HUES6 (cell line): ENCODE data around the gene COL4A1.

ENCODE experiments used
- H3K27ac ChIP-seq: 2 replicates; pipeline ENCODE4 v1.7.0; 2013; ENCODE audit warnings: low read depth, mild to moderate bottlenecking, low read length, inconsistent platforms
- H3K27me3 ChIP-seq: 2 replicates; pipeline ENCODE4 v1.6.1; 2013; ENCODE audit warnings: low read length; ENCODE audit not compliant: control insufficient read depth, insufficient read depth
- H3K36me3 ChIP-seq: 2 replicates; pipeline ENCODE4 v1.6.1; 2013; ENCODE audit warnings: low read length; ENCODE audit not compliant: control insufficient read depth, insufficient read depth
- H3K4me1 ChIP-seq: 2 replicates; pipeline ENCODE4 v1.6.1; 2013; ENCODE audit warnings: low read length; ENCODE audit not compliant: control insufficient read depth, insufficient read depth
- H3K4me3 ChIP-seq: 2 replicates; pipeline ENCODE4 v1.5.1; 2013; ENCODE audit warnings: low read depth, low read length
- H3K9ac ChIP-seq: one replicate; pipeline ENCODE4 v1.6.1; 2013; ENCODE audit warnings: mild to moderate bottlenecking, low read length
- H3K9me3 ChIP-seq: 2 replicates; pipeline ENCODE4 v1.6.1; 2013; ENCODE audit warnings: low read depth, low read length; ENCODE audit not compliant: control insufficient read depth, insufficient read depth

COL4A1 gene

GRCh38 chr13:110168999-110169933 is 137.7 kb downstream of the COL4A1 start:
- Histone ChIP-seq H3K27me3 (no peaks in the 10 kb centered on the region), H3K4me3 (no peak overlapping the region), H3K9ac (no peak overlapping the region), H3K27ac (no peak overlapping the region), H3K36me3 (peaks cover 78% of the 10 kb centered on the region), H3K9me3 (no peaks in the 10 kb centered on the region), H3K4me1 (no peaks in the 10 kb centered on the region)

- Histone ChIP-seq H3K27ac (no peak overlapping the region), H3K4me1 (no peaks in the 10 kb centered on the region), H3K9ac (no peak overlapping the region), H3K4me3 (no peak overlapping the region), H3K9me3 (no peaks in the 10 kb centered on the region), H3K36me3 (peaks cover 76% of the 10 kb centered on the region), H3K27me3 (no peaks in the 10 kb centered on the region)
These were observed 140.4 kb downstream of the COL4A1 start for GRCh38 chr13:110166598-110166997.

GRCh38 chr13:110164706-110165105 is 142.3 kb downstream of the COL4A1 start:
- no peaks in the 10 kb centered on the region for H3K9me3 ChIP-seq
- no peaks in the 10 kb centered on the region for H3K4me1 ChIP-seq
- no peak overlapping the region for H3K27ac ChIP-seq
- H3K4me3 ChIP-seq, result no peak overlapping the region
- peaks cover 77% of the 10 kb centered on the region for H3K36me3 ChIP-seq
- H3K27me3 ChIP-seq, result no peaks in the 10 kb centered on the region
- no peak overlapping the region for H3K9ac ChIP-seq

GRCh38 chr13:110162866-110163658 is 143.9 kb downstream of the COL4A1 start:
- H3K4me3 ChIP-seq, result no peak overlapping the region
- H3K27ac ChIP-seq, result no peak overlapping the region
- H3K27me3 ChIP-seq, result no peaks in the 10 kb centered on the region
- H3K36me3 ChIP-seq, result peaks cover 75% of the 10 kb centered on the region
- no peaks in the 10 kb centered on the region for H3K9me3 ChIP-seq
- H3K9ac ChIP-seq, result no peak overlapping the region
- H3K4me1 ChIP-seq, result no peaks in the 10 kb centered on the region

GRCh38 chr13:110162053-110162452 is 144.9 kb downstream of the COL4A1 start:
- Histone ChIP-seq H3K4me1 (no peaks in the 10 kb centered on the region), H3K9ac (no peak overlapping the region), H3K27me3 (no peaks in the 10 kb centered on the region), H3K9me3 (no peaks in the 10 kb centered on the region), H3K27ac (no peak overlapping the region), H3K4me3 (no peak overlapping the region), H3K36me3 (peaks cover 75% of the 10 kb centered on the region)

- Histone ChIP-seq H3K36me3 (peaks cover 71% of the 10 kb centered on the region), H3K27me3 (no peaks in the 10 kb centered on the region), H3K27ac (no peak overlapping the region), H3K9ac (no peak overlapping the region), H3K4me1 (no peaks in the 10 kb centered on the region; the same call in 1 of the 2 replicates), H3K4me3 (no peak overlapping the region), H3K9me3 (no peaks in the 10 kb centered on the region)
These were observed 145.7 kb downstream of the COL4A1 start for GRCh38 chr13:110161112-110161882.

- Histone ChIP-seq H3K36me3 (peaks cover 62% of the 10 kb centered on the region), H3K9me3 (no peaks in the 10 kb centered on the region), H3K4me1 (no peaks in the 10 kb centered on the region; the same call in 1 of the 2 replicates), H3K27me3 (no peaks in the 10 kb centered on the region), H3K9ac (no peak overlapping the region), H3K4me3 (no peak overlapping the region), H3K27ac (no peak overlapping the region)
These were observed 148.7 kb downstream of the COL4A1 start for GRCh38 chr13:110158226-110158625.

GRCh38 chr13:110157718-110158117 is 149.2 kb downstream of the COL4A1 start:
- H3K36me3 ChIP-seq, result peaks cover 60% of the 10 kb centered on the region
- H3K27me3 ChIP-seq, result no peaks in the 10 kb centered on the region
- no peak overlapping the region for H3K9ac ChIP-seq
- no peak overlapping the region for H3K27ac ChIP-seq
- no peaks in the 10 kb centered on the region; the same call in 1 of the 2 replicates for H3K4me1 ChIP-seq
- no peaks in the 10 kb centered on the region for H3K9me3 ChIP-seq
- no peak overlapping the region for H3K4me3 ChIP-seq

GRCh38 chr13:110156301-110157049 is 150.5 kb downstream of the COL4A1 start:
- Histone ChIP-seq H3K27me3 (no peaks in the 10 kb centered on the region), H3K4me3 (no peak overlapping the region), H3K36me3 (peaks cover 54% of the 10 kb centered on the region), H3K27ac (no peak overlapping the region; the same call in 1 of the 2 replicates), H3K9ac (no peak overlapping the region), H3K9me3 (no peaks in the 10 kb centered on the region), H3K4me1 (peaks cover 5% of the 10 kb centered on the region; the same call in 1 of the 2 replicates)

- peaks cover 50% of the 10 kb centered on the region for H3K36me3 ChIP-seq
- H3K4me3 ChIP-seq, result no peak overlapping the region
- peak overlapping the region; percentile 5; the same call in 1 of the 2 replicates for H3K27ac ChIP-seq
- no peaks in the 10 kb centered on the region for H3K9me3 ChIP-seq
- no peaks in the 10 kb centered on the region for H3K27me3 ChIP-seq
- H3K4me1 ChIP-seq, result peaks cover 5% of the 10 kb centered on the region; the same call in 1 of the 2 replicates
- no peak overlapping the region for H3K9ac ChIP-seq
These were observed 151.9 kb downstream of the COL4A1 start for GRCh38 chr13:110155072-110155471.
